Hematopoietic multipotent progenitor cell treated with erythropoietin and hydrocortisone succinate and interleukin-3 and kit ligand, for 17 days (in vitro differentiated cells): Measurements from ENCODE around the gene TMC5.
"Not testable (repeated sequence)": the region's sequence is repeated elsewhere in the genome, so short reads cannot be mapped to it uniquely, and the experiment has no call there.

Experiments used
- DNase-seq: peaks from one replicate; pipeline ENCODE4 v3.0.0-alpha.2; 2015; ENCODE audit warnings: low spot score

Gene TMC5

GRCh38 chr16:19542138-19542821 is 124.6 kb downstream of the TMC5 start:
- DNase-seq, result no peak

GRCh38 chr16:19543278-19543996 is 125.8 kb downstream of the TMC5 start:
- not testable (repeated sequence) for DNase-seq

- no peak for DNase-seq
Measured at GRCh38 chr16:19548144-19548543, 130.5 kb downstream of the TMC5 start.
